Activated naive CD4-positive, alpha-beta T cell treated with anti-CD3 and anti-CD28 coated beads for 36 hours (primary cell): ENCODE results near the gene SHC1. TPM values are rescaled to one million over a fixed set of nuclear protein-coding genes. Genes with fewer than 3 reads are reported as not detected.

Experiments
- CTCF ChIA-PET: fragments of 350-600 bp; sonication (Branson Sonifier 250); formaldehyde crosslinking; loops from one replicate; lab custom pipeline; 2021; ENCODE audit warnings: antibody characterized with exemption; lab: Charles Lee
- DNase-seq: peaks from one replicate; pipeline ENCODE4 v3.0.0-alpha.2; 2020
- H3K27ac Mint-ChIP-seq: one replicate; pipeline ENCODE4 v1.8.0; 2021; ENCODE audit warnings: mild to moderate bottlenecking, mixed read lengths
- H3K27me3 Mint-ChIP-seq: one replicate; pipeline ENCODE4 v1.8.0; 2021; ENCODE audit warnings: low read depth, mixed read lengths
- H3K36me3 Mint-ChIP-seq: one replicate; pipeline ENCODE4 v1.8.0; 2021; ENCODE audit warnings: low read depth, mixed read lengths
- H3K4me1 Mint-ChIP-seq: one replicate; pipeline ENCODE4 v1.8.0; 2021; ENCODE audit warnings: low read depth, mixed read lengths
- H3K4me3 Mint-ChIP-seq: one replicate; pipeline ENCODE4 v1.8.0; 2021; ENCODE audit warnings: mild to moderate bottlenecking, moderate library complexity, mixed read lengths
- H3K9me3 Mint-ChIP-seq: one replicate; pipeline ENCODE4 v1.8.0; 2021; ENCODE audit warnings: mixed read lengths
- intact Hi-C: fragments of 100-400 bp; cut with micrococcal nuclease; formaldehyde crosslinking; loops from one replicate; pipeline ENCODE4 v1.15.1; 2023
- total RNA-seq, 2 experiments: library from RNA; stranded (reverse); gene quantifications; one replicate each; pipeline ENCODE4 v1.2.3, GENCODE V29; 2021

SHC1 gene
- total RNA-seq, 2 experiments from 2014 or later, result 35.5 to 40.8 TPM

- CTCF ChIA-PET, result interaction anchor here (0.6 to 1.9 kb wide), 2 partner anchors 11 to 32 kb away, joined by 3 to 17 read pairs; no protein-coding TSS in a partner anchor
Observed at GRCh38 chr1:155005076-155006011, 34.8 kb upstream of the SHC1 start.

GRCh38 chr1:155004352-155005075 lies 34.0 kb upstream of the SHC1 start:
- peaks cover 46% of the 10 kb centered on the region for H3K4me1 Mint-ChIP-seq
- intact Hi-C loops, result loop anchor here (1.0 to 10.0 kb wide), 6 partner anchors 188 to 1040 kb away; partner anchors contain the start of genes ADAR, AQP10, ATP8B2 and CREB3L4
- H3K4me3 Mint-ChIP-seq, result peak overlapping the region; percentile 88
- DNase-seq, result peak; percentile 66
- CTCF ChIA-PET, result interaction anchor here (0.6 to 1.7 kb wide), 3 partner anchors 11 to 31 kb away, joined by 3 to 4 read pairs (median 4); no protein-coding TSS in a partner anchor
- H3K36me3 Mint-ChIP-seq, result peaks cover 21% of the 10 kb centered on the region
- no peaks in the 10 kb centered on the region for H3K27me3 Mint-ChIP-seq
- H3K27ac Mint-ChIP-seq, result peak overlapping the region; percentile 100
- no peaks in the 10 kb centered on the region for H3K9me3 Mint-ChIP-seq

More at GRCh38 chr1:155005076-155006011, 34.8 kb upstream of the SHC1 start:
- Mint-ChIP-seq H3K9me3 (no peaks in the 10 kb centered on the region), H3K4me1 (peaks cover 44% of the 10 kb centered on the region), H3K27me3 (no peaks in the 10 kb centered on the region), H3K36me3 (peaks cover 29% of the 10 kb centered on the region), H3K4me3 (peak overlapping the region; percentile 88), H3K27ac (peak overlapping the region; percentile 100)
- intact Hi-C loops, result loop anchor here (10.0 kb wide), 2 partner anchors 681 to 1041 kb away; partner anchors contain the start of genes AQP10, ATP8B2, CREB3L4 and SLC39A1
- DNase-seq, result peak; percentile 39

GRCh38 chr1:155003766-155004351 lies 33.3 kb upstream of the SHC1 start:
- no peaks in the 10 kb centered on the region for H3K27me3 Mint-ChIP-seq
- CTCF ChIA-PET, result interaction anchor here (0.8 to 1.8 kb wide), 4 partner anchors 9 to 20 kb away, joined by 3 to 8 read pairs (median 4); no protein-coding TSS in a partner anchor
- peaks cover 15% of the 10 kb centered on the region for H3K36me3 Mint-ChIP-seq
- H3K27ac Mint-ChIP-seq, result peak overlapping the region; percentile 100
- peak overlapping the region; percentile 88 for H3K4me3 Mint-ChIP-seq
- intact Hi-C loops, result loop anchor here (1.0 to 10.0 kb wide), 6 partner anchors 188 to 1039 kb away; partner anchors contain the start of genes ADAR, AQP10, ATP8B2 and CREB3L4
- H3K9me3 Mint-ChIP-seq, result no peaks in the 10 kb centered on the region
- DNase-seq, result peak; percentile 55
- peaks cover 51% of the 10 kb centered on the region for H3K4me1 Mint-ChIP-seq

- peak; percentile 51 for DNase-seq
- H3K4me1 Mint-ChIP-seq, result peaks cover 51% of the 10 kb centered on the region
- H3K36me3 Mint-ChIP-seq, result peaks cover 13% of the 10 kb centered on the region
- intact Hi-C loops, result loop anchor here (5.0 to 10.0 kb wide), 5 partner anchors 189 to 1038 kb away; partner anchors contain the start of genes AQP10, ATP8B2, CREB3L4 and IL6R
- H3K27me3 Mint-ChIP-seq, result no peaks in the 10 kb centered on the region
- peak overlapping the region; percentile 88 for H3K4me3 Mint-ChIP-seq
- H3K9me3 Mint-ChIP-seq, result no peaks in the 10 kb centered on the region
- CTCF ChIA-PET, result interaction anchor here (0.8 to 1.8 kb wide), 5 partner anchors 10 to 48 kb away, joined by 3 to 8 read pairs (median 4); partner anchors contain the start of gene ADAM15
- peak overlapping the region; percentile 100 for H3K27ac Mint-ChIP-seq
Observed at GRCh38 chr1:155003227-155003765, 32.7 kb upstream of the SHC1 start.

DNA sequence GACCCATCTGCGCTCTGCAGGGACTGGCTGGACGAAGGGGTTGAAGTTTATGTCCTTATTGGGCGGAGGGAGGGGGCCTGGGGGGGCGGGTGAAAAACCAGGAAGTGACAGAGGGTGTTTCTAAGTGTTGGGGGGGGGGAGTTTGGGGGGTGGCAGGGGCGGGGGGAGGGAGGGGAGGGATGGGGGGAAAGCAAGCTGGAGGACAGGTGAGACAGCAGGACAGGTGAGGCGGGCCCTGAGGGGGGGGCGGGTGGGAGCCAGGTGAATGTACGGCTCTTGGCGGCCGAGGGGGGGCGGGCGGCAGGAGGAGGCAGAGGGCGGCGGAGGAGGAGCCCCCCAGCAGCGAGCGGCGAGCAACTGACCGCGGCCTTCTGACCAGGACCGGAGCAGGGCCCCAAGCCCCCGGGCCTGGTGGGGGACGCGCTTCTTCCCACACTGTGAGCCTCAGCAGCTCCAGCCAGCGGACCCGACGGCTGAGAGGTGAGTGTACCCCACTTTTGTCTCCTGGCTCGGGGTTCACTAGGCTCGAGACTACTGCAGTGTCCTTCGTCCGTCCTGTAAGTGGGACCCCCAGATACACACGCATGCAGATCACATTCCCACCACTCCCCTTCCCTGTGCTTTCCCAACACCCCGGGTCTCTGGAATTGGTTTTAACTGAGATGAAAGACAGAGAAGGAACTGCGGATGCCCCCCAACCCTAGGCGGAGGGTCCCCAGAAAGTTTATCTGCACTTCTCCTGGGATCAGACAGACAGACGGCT lies 32.1 kb upstream of the SHC1 start, which contains the start of gene ZBTB7B:
Gene ZBTB7B (plus strand): TSS at position 339 of the 763 bp plus-strand sequence. CDS start 11,859 bp downstream, outside the sequence.
- H3K4me3 Mint-ChIP-seq, result peak within 1 kb of the TSS; percentile 91
- no peaks in the 10 kb centered on the region for H3K27me3 Mint-ChIP-seq
- no peaks in the 10 kb centered on the region for H3K9me3 Mint-ChIP-seq
- peak within 1 kb of the TSS; percentile 100 for H3K27ac Mint-ChIP-seq
- intact Hi-C loops, result loop anchor here (1.0 to 10.0 kb wide), 7 partner anchors 28 to 1038 kb away; partner anchors contain the start of genes AQP10, ATP8B2, CKS1B and CREB3L4
- DNase-seq, result no peak
- H3K4me1 Mint-ChIP-seq, result peaks cover 53% of the 10 kb centered on the region
- CTCF ChIA-PET, result interaction anchor here (0.8 to 1.8 kb wide), 4 partner anchors 10 to 48 kb away, joined by 3 to 8 read pairs (median 4); partner anchors contain the start of gene ADAM15
- peaks cover 13% of the 10 kb centered on the region for H3K36me3 Mint-ChIP-seq

DNA sequence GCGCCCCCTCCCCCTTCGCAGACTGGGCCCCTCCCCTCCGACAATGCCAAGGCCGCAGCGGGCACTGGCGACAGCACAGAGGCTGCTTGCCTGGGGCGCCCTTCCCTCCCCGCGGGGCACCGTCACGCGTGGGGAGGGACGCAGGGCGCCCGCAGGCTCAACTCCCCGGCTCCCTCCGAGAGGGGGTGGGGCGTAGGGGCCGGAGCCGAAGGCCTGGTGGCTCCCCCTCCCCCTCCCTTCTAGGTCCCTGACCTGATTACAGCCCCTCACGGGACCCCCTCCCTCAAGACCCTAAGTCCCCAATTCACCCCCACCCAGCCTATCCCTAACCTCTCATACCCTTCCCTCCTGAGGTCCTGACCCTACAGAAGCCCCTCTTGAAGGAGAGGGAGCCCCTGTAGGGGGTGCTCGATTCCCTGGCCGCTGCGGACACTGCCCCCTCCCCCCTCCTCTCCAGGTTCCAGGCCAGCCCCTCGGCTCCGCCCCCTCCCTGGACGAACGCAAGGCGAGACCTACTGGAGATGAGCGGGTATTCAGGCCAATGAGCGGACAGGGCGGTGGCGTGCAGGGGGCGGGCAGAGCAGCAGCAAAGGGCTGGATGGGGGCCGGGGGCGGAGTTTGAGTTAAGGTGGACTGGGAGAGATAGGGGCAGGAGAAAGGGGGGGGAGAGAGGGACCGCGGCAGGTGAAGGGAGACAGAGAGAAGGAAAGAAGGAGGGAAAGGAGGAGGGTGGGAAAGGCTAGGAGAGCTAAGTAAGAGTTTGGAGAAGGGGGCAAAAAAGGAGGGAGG lies 31.3 kb upstream of the SHC1 start:
- Mint-ChIP-seq H3K4me3 (peak overlapping the region; percentile 91), H3K36me3 (peaks cover 13% of the 10 kb centered on the region), H3K27ac (peak overlapping the region; percentile 94), H3K4me1 (peaks cover 50% of the 10 kb centered on the region), H3K9me3 (no peaks in the 10 kb centered on the region), H3K27me3 (no peaks in the 10 kb centered on the region)
- intact Hi-C loops, result loop anchor here (1.0 to 10.0 kb wide), 12 partner anchors 8 to 1037 kb away; partner anchors contain the start of genes AQP10, ATP8B2, CKS1B and CREB3L4
- CTCF ChIA-PET, result interaction anchor here (0.7 to 1.8 kb wide), 5 partner anchors 14 to 192 kb away, joined by 3 to 8 read pairs (median 3); no protein-coding TSS in a partner anchor
- DNase-seq, result peak; percentile 100

- peak overlapping the region; percentile 91 for H3K4me3 Mint-ChIP-seq
- peaks cover 13% of the 10 kb centered on the region for H3K36me3 Mint-ChIP-seq
- H3K4me1 Mint-ChIP-seq, result peaks cover 45% of the 10 kb centered on the region
- H3K27ac Mint-ChIP-seq, result peak overlapping the region; percentile 94
- no peaks in the 10 kb centered on the region for H3K9me3 Mint-ChIP-seq
- intact Hi-C loops, result loop anchor here (1.0 to 10.0 kb wide), 10 partner anchors 9 to 1037 kb away; partner anchors contain the start of genes AQP10, ATP8B2, CREB3L4 and EFNA4
- DNase-seq, result no peak
- no peaks in the 10 kb centered on the region for H3K27me3 Mint-ChIP-seq
- CTCF ChIA-PET, result interaction anchor here (0.7 to 1.2 kb wide), 5 partner anchors 11 to 192 kb away, joined by 3 to 5 read pairs (median 3); no protein-coding TSS in a partner anchor
Observed at GRCh38 chr1:155001425-155001674, 30.8 kb upstream of the SHC1 start.

DNA sequence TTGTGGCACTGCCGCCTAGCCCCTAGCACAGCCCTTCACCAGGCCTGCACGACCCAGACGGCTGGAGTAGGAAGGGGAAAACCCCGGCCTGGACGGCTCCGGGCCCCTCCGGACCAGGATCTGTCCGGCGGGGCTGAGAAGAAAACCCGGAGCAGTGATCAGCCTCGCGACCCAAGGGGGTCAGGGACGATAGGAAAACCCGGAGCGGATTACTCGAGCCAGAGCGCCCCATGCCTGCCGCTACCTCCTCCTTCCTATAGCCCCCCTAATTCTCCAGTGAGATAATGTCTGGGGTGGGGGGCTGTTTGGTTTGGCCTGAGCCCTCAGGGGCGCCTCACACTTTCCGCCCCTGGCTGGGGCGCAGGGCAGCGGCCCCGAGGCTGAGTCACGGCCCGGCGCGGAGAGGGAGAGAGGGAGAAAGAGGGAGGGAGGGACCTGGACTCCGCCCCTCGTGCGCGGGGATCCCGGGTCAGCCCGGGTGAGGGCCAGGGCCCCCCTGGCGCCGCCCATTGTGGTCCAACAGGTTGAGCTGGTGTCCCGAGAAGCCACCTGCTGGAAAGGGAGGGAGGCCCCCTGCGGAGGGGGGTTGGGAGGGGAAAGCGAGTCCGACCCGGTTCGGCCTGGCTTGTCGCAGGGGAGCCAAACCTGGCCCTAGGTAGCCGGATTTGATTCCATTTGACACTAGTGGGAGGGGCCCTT lies 30.3 kb upstream of the SHC1 start:
- DNase-seq, result peak; percentile 92
- H3K4me1 Mint-ChIP-seq, result peaks cover 40% of the 10 kb centered on the region
- peak overlapping the region; percentile 91 for H3K4me3 Mint-ChIP-seq
- H3K9me3 Mint-ChIP-seq, result no peaks in the 10 kb centered on the region
- H3K36me3 Mint-ChIP-seq, result peaks cover 13% of the 10 kb centered on the region
- intact Hi-C loops, result loop anchor here (1.0 to 10.0 kb wide), 11 partner anchors 9 to 1036 kb away; partner anchors contain the start of genes AQP10, ATP8B2, CREB3L4 and EFNA4
- CTCF ChIA-PET, result interaction anchor here (0.7 to 3.7 kb wide), 11 partner anchors 10 to 193 kb away, joined by 3 to 37 read pairs (median 3); partner anchors contain the start of genes PYGO2 and SLC50A1
- H3K27ac Mint-ChIP-seq, result peak overlapping the region; percentile 94
- no peaks in the 10 kb centered on the region for H3K27me3 Mint-ChIP-seq

DNA sequence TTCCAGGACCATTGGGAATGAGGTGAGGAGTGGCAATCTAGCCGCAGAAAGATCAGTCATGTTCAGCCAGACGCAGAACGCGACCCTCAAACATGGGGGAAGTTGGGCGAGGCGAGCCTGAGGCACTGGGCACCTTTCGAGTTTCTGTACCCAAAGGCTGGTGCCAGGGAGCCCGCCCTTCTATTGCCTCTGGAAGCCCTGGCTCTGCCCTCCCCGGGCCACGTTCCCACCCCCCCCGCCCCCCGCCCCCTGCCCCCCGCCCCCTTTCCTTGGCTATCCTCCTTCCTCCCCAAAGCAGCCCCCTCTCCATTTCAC lies 29.8 kb upstream of the SHC1 start:
- peaks cover 35% of the 10 kb centered on the region for H3K4me1 Mint-ChIP-seq
- H3K27ac Mint-ChIP-seq, result peak overlapping the region; percentile 94
- peaks cover 13% of the 10 kb centered on the region for H3K36me3 Mint-ChIP-seq
- intact Hi-C loops, result loop anchor here (1.0 to 10.0 kb wide), 7 partner anchors 17 to 1036 kb away; partner anchors contain the start of genes AQP10, ATP8B2, CREB3L4 and FLAD1
- H3K4me3 Mint-ChIP-seq, result peak overlapping the region; percentile 91
- CTCF ChIA-PET, result interaction anchor here (0.8 to 4.7 kb wide), 12 partner anchors 7 to 135 kb away, joined by 3 to 37 read pairs (median 10); partner anchors contain the start of genes PYGO2 and SLC50A1
- DNase-seq, result no peak
- no peaks in the 10 kb centered on the region for H3K9me3 Mint-ChIP-seq
- H3K27me3 Mint-ChIP-seq, result no peaks in the 10 kb centered on the region
